Iris pigment epithelial cell (primary cell): ENCODE measurements around the gene FOXP4.
A peak's percentile ranks its signal among the peaks of the same experiment; 100 is the strongest.

Experiments
- DNase-seq: peaks from one replicate; pipeline ENCODE4 v3.0.0-alpha.2; 2011; ENCODE audit warnings: low read depth

FOXP4 gene

DNA sequence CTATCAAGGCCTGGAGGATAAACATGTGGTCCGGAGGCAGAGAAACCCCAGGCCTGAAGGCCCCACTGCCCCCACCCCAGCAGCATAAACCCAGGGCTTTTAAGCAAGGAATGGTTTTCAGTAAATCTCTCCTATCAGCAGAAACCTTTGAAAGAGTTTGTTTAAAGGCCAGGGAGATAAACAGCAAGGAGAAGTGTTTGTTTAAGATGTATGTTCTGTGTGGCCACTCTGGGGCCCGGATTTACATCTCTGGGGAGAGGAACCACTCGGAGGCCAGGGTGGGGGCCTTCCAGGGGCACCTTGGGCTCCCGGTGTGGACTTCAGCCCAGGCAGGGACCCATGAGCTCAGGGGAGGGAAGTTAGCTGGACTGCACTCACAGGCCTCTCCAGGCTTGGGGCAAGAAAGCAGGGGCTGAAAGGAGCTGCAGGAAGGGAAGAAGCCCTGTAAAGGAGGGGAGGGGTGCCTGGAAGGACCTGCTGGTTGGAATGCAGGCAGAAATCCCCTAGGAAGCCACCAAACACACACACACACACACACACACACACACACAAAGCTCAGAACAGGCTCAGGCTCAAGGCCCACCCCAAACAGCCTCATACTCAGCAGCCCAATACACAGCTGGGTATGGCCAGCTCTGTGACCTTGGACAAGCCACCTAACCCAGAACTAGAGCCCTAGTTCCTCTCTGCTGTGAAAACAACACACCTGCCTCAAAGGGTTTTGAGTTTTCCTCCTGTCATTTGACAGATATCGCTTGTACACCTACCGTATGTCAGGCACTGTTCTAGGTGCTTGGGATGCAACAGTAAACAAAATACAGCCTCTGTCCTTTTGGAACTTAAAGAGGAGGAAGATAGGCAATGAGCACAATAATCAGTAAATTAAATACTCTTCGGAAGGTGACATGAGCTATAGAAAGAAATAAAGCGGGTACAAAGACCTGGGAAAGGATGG lies 26.2 kb upstream of the FOXP4 start:
- no peak for DNase-seq

DNA sequence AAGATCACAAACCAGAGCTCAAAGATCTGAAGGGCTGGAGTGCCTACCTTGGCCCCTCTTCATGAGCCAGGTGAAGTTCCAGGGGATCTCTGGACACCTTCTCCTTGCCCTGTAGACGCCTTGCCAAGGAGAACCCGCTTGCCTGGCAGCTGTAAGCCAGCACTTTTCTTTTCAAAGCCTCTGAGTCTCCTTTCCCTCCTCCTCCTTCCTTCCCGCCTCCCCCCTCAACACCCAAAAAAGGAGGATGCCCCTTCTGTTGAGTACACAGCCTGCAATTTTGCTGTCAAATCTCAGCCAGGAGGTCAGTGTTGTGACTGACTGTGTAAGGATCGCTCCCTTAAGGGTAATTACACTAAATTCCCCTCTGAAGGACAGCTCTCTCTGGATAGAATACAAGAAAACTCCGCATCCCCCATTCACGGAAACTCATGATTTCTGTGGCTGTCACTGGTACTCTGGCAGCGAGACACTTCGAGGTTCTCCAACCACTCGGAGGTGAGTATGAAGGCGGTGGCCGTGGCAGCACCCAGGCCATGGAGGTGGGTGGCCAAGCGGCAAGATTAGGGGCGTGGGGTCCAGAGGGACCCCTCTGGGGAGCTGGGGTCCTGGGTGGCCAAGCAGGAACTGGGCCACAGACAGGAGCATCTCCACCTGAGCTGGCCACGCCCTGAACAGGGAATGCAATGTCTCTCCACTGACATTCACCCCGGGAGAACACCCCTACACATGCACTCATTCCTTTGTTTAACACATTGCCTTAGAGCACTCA lies 23.2 kb upstream of the FOXP4 start:
- no peak for DNase-seq

DNA sequence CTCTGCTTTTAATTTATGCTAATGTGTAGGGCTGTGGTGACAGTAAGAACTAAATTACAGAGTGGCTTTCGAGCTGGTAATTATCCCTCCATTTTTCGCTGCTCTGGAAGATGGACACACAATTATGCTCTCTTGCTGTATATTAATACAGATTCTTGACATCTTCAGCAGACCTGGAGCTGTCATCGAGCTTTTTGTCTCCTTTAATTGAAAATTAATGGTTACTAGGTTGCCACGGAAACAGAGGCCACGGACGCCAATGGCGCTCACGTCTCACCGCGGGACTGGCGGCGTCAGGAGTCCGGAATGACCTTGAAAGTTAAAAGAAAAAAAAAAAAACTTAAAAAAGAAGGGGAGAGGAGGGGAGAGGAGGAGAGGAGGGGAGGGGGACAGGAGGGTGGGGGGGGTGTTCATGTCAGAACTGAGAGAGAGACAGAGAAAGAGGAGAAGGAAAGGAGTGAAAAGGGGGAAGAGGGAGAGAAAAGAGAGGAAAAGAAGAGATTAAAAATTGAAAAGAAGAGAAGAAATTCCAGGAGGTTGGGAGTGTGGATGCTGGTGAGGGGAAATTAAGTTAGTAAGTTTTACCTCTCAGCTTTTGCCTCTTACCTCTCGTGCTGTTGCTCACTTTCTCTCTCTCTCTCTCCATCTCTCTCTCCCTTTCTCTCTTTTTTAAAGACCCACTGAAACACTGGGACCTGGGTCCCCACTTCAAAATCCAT lies 22.1 kb upstream of the FOXP4 start:
- DNase-seq, result no peak

DNA sequence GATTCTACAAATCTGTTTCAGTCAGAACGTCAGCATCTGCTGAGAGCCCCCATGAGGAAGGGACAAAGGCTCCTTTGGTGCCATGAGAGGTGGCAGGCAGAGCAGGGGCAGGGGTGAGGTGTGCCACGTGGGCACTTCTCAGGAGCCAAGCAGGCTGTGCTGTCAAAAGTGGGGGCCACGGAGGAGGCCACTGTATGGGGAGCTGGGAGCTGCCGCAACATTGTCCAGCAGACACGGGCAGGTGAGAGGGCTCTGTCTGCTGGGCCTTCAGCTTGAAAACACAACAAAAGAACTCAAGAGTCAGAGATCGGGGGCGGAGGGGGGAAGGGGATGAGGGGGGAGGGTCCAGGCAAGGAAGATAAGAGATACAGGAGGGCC lies 21.6 kb upstream of the FOXP4 start:
- no peak for DNase-seq

DNA sequence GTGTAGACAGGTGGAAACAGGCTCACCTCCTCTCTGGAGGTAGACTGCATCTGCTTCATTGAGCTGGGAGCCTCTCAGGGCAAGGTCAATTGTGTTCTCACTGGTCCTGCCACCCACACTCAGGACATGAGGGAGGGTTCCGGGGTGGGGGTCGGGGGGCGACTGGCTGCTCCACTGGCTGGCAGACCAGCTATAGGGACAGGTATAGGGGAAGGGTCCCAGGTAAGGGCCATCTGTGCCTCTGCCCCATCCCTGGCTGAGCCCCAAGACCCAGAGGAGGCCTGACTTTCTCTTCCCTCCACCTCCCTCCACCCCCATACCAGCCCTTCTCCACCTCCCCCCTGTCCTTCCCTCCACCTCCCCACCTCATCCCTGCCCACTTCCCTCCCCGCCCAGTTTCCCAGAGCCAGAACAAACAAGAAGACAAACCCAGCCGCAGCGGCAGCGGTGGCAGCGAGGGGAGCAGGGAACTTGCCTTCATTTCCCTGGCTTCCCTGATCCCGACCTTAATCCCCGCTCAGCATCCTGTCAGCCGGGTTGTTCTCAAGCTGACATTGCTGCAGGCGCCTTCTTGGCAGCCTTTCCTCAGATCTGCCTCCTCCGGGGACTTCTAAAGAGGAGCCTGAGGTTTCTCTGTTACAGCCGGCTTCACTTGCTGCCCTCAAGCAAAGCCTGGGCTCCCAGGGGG lies 18.3 kb upstream of the FOXP4 start:
- DNase-seq, result peak; percentile 38

DNA sequence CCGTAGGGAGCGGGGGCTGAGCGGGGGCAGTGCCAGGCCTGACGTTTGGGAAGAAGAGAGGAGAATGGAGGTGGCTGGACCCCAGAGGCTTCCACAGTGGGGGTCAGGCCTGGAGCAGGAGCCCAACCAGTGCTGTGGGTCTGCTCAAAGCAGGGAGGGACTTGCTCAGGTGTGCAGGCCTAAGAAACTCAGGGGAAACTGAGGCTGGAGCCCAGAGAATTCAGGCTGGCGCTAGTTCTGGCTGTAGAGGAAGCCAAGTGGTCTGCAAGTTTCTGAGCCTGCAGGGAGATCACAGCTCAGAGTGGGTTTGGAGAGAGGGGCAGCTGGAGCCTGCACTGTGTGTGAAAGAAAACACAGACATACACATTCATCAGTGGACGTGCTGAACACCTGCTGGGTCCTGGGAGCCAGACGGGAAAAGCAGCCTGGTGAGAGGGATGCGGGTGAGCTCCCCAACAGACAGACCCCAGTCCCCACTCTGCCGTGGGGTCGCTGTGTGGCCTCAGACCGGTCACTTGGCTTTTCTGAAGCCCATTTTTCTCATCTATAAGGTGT lies 17.7 kb upstream of the FOXP4 start:
- no peak for DNase-seq

DNA sequence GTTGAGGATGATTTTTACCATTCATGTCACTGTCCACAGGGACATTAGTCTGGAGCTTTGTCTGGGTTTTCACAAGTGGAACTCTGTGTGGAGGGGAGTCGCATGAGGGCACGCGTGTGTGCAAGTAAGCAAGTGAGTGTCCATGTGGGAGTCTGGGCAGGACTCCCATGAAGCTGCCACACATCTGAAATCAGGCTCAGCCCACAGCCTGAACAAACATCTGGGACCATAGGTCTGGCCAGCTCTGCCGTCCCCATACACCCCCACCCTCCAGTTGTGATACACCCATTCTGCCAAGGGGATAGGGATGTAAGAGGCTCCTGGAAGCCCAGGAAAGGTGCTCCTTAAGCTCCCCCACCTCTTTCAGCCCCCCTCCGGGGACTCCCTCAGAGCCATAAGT lies 17.1 kb upstream of the FOXP4 start:
- no peak for DNase-seq

DNA sequence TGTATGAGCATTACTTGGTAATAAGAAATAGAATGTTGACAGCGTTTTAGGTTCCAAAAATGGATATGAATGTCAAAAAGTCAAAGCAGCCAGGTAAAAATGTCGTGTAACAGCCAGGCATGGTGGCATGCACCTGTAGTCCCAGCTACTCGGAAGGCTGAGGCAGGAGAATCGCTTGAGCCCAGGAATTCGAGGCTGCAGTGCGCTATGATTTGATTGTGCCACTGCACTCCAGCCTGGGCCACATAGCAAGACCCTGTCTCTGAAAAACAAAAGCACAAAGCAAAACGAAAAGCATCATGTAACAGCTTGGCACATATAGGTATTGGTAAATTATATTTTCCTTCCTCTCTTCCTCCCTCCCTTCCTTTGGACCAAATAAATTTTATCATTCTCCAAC lies 16.2 kb upstream of the FOXP4 start:
- no peak for DNase-seq

DNA sequence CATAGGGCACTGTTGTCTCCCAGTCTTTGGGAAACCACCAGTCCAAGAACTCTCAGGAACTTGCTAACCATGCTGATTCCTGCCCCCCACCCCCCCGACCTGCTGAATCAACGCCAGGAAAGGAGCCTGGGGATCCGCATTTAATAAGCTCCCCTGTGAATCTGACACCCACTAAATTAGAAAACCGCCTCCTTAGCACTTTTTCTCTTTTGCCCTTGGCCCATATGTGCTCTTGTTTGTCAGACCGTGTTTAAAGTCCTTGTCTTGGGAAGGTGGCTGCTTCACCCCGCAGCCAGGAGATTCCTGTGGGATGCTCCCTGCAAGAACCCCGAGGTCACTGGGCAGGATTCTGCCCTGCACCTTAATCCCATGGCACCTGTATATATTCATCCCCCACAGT lies 15.7 kb upstream of the FOXP4 start:
- no peak for DNase-seq

DNA sequence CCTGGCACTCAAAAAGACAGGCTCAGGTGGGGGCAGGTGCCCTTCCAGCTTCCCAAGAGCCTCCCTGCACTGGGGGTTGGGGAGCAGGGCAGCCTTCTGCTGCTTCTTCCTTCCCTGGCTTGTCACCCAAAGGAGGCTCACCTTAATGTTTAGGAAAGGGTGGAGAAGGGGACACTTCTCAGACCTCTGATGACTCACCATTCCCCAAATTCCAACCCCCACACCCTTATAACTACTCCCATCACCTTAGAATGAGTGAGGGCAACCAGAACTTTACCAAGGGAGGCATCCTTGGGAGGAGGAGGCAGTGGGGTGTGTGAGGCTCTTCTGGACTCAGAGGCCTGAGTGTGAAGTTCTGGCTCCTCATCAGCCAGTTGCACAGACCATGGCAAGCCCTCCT lies 15.2 kb upstream of the FOXP4 start:
- DNase-seq, result no peak

DNA sequence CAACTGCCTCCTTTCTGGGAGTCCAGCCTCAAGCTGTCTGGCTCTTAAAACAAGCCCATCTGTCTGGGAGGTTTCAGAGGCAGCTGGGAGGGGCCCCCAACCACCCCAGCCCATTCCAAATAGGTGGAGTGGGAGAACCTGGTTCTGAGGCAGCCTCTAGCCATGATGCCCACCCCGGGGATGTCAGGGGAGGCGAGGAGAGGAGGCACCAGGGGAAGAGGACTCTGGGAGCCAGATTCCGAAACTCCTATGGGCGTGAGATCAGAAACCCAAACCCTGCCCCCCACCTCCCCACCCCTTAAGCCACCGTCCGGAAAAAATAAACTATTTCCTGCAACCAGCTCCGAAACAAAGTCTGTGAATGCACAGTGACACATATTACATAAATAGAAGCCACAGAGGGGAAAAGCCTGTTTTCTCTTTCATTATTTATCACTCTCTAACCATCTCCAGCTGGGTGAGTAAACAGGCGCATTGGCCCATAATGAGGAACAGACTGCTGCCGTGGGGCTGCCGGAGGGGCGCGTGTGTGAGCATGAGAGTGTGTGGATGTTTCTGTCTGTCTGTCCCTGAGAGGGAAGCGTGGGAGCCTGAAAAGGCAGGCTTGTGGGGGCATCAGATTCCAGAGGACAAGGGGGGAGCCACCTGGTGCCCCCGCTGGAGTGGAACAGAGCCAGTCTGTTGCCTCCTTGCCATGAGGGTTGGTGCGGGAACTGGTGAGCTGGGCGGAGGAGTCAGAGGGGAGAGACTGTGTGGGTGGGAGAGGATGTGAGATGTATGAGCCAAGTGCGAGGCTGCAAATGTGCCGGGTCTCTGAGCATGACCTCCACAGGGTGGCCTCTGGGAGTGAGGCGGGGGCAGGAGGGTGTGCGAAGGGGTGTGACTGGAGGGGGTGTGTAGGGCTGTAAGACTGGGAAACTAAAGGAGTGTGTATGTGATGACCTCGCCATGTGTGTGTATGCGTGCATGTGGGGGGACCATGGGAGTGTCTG lies 14.3 kb upstream of the FOXP4 start:
- peak; percentile 65 for DNase-seq

DNA sequence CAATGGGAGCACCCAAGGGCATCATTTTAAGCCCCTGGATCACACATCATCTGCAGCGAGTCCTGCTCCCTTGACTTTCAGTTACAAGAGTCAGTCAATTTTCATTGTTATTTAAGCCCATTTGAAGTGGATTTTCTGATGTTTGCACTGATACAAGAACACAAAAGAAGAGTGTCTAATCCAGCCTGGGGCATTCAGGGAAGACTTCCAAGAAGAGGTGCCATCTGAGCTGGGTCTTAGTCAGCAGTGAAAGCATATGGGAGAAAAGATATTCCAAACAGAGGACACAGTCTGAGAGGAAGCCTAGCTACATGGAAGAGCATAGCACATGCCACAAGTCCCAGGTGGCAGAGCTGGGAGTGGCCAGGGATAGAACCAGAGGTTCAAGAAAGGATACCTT lies 10.4 kb upstream of the FOXP4 start:
- DNase-seq, result no peak

DNA sequence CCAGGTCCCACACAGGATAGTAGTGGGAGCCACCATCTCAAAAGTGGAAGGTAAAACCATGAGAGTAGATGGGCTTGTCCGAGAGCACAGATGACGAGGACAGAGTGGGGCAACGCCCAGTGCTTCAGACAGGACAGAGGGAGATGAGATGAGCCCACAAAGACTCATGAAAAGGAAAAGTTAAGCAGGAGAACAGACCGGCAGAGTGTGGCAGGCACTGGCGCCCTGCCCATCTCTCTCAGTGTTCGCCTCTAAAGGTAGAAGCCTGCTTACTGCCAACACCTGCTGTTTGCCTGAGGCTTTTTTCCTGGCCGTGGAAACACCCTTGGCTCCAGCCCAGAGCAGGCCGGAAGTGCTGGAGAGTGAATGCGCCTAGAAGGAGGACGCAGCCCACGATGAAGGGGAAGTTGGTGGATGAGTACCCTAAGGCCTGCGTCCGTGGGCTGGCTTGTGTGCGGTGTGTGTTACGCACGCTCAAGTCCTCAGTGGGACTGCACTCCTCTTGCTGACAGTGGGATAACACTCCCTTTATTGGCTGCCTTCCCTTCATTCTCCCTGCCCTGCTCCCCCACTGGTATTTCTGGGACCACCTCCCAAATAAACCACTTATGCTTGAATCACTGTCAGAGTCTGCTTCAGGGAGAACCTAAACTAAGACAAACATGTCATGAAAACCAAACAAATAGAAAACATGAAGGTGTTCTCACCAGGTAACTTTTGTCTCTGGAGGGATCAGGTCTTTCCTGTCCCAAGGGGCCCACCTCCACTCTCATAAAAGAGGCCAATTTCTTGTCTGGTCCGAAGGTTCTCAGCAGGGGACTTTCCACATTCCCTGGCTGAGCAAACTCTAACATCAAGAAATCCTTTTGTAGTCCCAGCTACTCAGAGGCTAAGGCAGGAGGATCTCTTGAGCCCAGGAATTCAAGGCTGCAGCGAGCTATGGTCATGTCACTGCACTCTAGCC lies 9.1 kb upstream of the FOXP4 start:
- DNase-seq, result peak; percentile 9

DNA sequence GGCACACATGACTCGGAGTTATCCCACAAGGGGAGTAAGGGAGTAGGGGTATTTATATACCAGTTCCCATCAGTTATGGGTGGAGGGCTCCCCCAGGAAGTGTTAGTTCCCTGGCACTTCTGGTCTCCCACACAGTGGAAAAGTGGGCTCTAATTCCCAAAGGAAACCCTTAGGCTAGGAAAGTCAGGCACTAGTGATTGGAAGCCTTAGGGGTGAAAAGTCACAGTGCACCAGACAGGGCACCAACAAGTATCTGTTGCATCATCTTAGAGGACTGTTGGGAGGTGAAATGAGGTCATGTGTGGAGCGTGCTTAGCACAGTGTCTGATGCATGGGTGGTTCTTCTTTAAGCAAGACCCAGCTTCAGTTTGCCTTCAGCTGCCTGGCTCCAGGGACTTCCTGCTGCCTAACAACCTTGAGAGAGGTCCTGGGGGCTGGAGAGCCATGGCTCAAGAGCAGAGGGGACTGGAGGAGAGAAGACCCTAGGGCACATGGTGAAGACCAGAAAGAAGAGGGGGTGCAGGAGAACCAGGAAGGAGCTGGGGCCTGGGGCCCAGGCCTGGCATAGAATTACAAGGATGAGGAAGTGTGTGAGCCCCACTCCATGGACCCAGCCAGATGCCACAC lies 7.5 kb upstream of the FOXP4 start:
- peak; percentile 62 for DNase-seq

DNA sequence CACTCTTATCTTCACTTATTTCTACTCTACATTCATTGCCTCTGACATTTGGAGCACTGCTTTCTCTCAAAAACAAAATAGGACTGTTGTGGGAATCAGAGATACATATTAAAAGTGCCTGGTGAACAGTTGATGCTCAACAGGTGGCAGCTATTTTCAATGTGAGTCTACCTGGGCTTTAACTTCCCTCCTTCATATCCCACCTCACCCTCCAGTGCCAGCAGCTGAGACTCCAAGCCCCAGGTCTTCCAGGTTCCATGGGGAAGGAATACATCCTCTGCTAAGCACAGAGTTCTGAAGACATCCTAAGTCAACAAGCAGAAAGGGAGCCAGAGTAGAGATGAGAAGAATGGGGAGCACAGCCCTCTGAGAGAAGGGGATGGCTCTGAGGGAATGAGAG lies 7.0 kb upstream of the FOXP4 start:
- no peak for DNase-seq

DNA sequence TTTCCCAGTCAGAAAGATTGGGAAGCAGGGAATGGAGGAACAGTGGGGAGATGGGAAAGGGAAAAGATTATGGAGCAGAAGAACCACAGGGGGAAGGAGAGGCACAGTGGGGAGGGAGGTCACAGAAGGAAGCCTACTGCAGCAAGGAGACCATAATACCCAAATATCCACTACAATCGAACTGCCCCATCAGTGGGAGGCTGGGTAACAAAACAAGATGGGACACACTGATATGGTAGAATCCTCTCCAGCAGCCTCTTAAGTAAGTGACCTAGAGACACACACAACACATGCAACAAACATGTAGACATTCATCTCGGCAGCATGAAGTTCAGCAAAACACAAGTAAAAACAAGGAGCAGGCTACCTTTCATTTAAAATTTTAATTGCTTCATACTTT lies 4.8 kb upstream of the FOXP4 start:
- no peak for DNase-seq

DNA sequence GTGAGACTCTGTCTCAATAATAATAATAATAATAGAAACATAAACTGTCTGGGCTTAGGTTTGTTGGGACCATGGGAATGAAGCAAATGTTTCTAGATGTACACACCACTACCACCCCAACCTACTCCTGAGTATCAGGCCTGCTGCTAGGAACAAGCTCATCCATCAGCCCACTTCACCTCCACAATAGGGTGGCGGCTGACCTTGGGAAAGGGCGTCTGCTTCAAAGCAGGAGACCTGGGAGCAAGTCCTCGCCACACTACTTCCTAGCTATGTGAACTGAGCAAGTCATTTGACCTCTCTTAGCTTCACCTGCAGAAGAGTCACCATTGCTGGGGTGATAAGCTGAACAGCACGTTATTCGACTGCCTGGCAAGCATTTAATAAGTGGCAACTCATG lies 3.1 kb upstream of the FOXP4 start:
- DNase-seq, result no peak

DNA sequence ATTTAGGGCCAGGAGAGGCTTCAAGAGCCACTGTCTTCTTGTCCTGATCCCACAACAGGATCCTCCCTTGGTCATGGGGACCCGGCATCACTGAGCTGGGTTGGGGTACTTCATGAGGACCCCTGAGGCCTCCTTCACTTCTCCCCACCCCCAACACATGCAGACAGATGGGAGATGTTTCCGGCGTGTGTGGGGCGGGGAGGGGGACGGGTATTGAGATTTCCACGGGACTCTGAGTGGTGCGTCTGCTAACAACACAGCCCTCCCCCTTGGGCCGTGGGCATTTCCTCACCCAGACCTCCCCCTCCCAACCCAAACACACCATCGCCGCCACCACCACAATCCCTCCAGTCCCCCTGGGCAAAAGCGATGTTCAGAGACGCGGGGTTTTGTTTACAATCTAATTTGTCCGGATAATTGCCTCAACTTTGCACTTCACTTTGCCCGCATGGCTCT lies 906 bp upstream of the FOXP4 start:
- no peak for DNase-seq

DNA sequence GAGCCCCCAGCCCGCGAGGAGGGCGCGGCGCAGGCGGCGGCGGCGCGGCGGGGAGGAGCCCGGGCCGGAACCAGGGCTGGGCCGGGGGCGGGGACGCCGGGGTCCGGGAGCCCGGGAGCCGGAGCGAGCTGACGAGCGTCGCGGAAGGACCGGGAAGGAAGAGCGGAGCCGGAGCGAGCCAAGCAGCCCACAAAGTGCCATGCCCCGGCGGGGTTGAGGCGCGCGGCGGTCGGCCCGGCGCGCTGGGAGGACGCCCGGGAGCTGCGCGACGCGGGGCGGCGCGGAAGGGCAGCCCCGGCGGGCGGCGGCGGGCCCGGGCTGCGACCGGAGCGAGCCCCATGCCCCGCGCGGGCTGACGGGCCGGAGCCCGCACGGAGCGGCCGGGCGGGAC lies 289 bp downstream of the FOXP4 start:
- DNase-seq, result peak; percentile 46
